Left ventricle myocardium inferior (tissue), 1 donor: ENCODE measurements around the gene L3MBTL4. TPM values are rescaled to one million over a fixed set of nuclear protein-coding genes. Genes with fewer than 3 reads are reported as not detected.

Source experiments
- DNase-seq: peaks from one replicate; pipeline ENCODE4 v3.0.0-alpha.2; 2020
- H3K27ac ChIP-seq: fragments of 200-600 bp; replicated peaks from 2 replicates; pipeline ENCODE4 v1.8.0; 2021
- H3K27me3 ChIP-seq: fragments of 200-600 bp; 2 replicates; pipeline ENCODE4 v1.8.0; 2021; ENCODE audit warnings: low read depth
- H3K36me3 ChIP-seq: fragments of 200-600 bp; 2 replicates; pipeline ENCODE4 v1.8.0; 2021
- H3K4me1 ChIP-seq: fragments of 200-600 bp; 2 replicates; pipeline ENCODE4 v1.8.0; 2021
- H3K4me3 ChIP-seq: fragments of 200-600 bp; 2 replicates; pipeline ENCODE4 v1.8.0; 2021; ENCODE audit warnings: mild to moderate bottlenecking, moderate library complexity
- H3K9me3 ChIP-seq: fragments of 200-600 bp; replicated peaks from 2 replicates; pipeline ENCODE4 v1.8.0; 2021
- intact Hi-C: fragments of 100-400 bp; cut with micrococcal nuclease; formaldehyde crosslinking; loops from one replicate; pipeline ENCODE4 v1.11.0; 2022
- total RNA-seq: library from RNA; stranded (reverse); fragmentation: NEBNext Ultra II Directional; extraction: Animal tissue kit (Norgen Biotek cat#: 25700); gene quantifications from one replicate; pipeline ENCODE4 v1.2.1, GENCODE V29; 2021
- TF ChIP-seq, protein P1 (sequence below): fragments of 200-600 bp; IDR thresholded peaks from 2 replicates; pipeline ENCODE4 v1.8.0; 2021; ENCODE audit warnings: antibody characterized with exemption, mild to moderate bottlenecking, borderline replicate concordance
- donor health status: DM: no; HTN: yes; CAD: no; lungs with severe emphysema.

The L3MBTL4 gene
- total RNA-seq, 1 donor from 2014 or later, result 3.5 TPM

DNA sequence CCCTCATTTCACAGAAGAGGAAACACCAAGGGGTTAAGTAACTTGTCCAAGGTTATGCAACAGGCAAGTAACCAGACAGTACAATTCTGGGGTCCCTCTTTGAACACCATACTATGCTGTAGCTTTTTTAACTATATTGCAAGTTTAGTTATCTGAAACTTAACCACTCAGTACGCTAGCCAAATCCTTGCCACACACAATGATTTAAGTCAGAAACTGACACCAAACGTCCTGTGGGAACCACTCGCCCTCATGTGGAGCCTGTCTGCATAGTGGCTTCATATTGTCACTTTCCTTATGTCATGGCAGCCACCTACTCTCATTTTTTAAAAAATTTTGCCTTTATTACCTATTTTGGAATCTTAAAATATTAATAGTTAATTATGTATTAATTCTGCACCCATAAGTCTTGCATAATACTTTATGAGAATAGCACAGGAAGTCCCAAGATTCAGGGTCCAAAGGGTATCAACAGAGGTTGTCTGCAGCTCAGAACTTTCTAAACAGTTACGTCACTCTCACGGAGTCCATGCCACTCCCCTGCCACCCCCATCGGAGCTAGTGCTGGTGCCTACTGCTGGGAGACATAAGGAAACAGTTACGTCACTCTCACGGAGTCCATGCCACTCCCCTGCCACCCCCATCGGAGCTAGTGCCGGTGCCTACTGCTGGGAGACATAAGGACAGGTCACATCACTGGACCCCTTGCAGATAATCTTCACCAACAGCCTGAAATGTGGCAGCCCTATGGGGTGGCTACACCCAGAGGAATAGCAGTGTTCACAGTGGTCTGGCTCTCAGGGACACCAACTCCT lies 99.0 kb downstream of the L3MBTL4 start:
- Histone ChIP-seq H3K27me3 (no peaks in the 10 kb centered on the region), H3K9me3 (peaks cover 33% of the 10 kb centered on the region), H3K4me1 (no peaks in the 10 kb centered on the region), H3K4me3 (no peak overlapping the region), H3K36me3 (no peaks in the 10 kb centered on the region), H3K27ac (no peak overlapping the region)
- intact Hi-C loops, result no loop called here
- DNase-seq, result no peak
- TF ChIP-seq, protein P1, sequence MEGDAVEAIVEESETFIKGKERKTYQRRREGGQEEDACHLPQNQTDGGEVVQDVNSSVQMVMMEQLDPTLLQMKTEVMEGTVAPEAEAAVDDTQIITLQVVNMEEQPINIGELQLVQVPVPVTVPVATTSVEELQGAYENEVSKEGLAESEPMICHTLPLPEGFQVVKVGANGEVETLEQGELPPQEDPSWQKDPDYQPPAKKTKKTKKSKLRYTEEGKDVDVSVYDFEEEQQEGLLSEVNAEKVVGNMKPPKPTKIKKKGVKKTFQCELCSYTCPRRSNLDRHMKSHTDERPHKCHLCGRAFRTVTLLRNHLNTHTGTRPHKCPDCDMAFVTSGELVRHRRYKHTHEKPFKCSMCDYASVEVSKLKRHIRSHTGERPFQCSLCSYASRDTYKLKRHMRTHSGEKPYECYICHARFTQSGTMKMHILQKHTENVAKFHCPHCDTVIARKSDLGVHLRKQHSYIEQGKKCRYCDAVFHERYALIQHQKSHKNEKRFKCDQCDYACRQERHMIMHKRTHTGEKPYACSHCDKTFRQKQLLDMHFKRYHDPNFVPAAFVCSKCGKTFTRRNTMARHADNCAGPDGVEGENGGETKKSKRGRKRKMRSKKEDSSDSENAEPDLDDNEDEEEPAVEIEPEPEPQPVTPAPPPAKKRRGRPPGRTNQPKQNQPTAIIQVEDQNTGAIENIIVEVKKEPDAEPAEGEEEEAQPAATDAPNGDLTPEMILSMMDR, result no peak

DNA sequence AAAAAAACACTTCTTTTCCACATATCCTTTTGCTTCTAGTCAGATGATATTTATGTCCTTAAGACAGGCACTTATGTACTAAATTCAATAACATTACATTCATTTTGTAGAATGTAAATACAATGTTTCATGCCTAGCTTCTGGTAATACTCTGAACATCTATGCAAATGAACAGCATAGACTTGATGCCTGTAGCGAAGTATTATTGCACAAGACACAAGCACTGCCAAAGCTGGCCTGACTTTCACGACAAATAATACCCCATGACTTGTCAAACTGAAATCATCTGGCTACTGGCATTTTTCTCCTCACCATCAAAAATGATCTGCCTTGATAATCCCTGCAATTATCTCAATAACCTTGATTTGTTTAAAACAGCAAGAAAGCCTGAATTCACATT lies 101.3 kb downstream of the L3MBTL4 start:
- Histone ChIP-seq H3K4me1 (no peaks in the 10 kb centered on the region), H3K4me3 (no peak overlapping the region), H3K36me3 (no peaks in the 10 kb centered on the region), H3K9me3 (peaks cover 16% of the 10 kb centered on the region), H3K27me3 (no peaks in the 10 kb centered on the region), H3K27ac (no peak overlapping the region)
- intact Hi-C loops, result no loop called here
- TF ChIP-seq, protein P1, result no peak
- no peak for DNase-seq

DNA sequence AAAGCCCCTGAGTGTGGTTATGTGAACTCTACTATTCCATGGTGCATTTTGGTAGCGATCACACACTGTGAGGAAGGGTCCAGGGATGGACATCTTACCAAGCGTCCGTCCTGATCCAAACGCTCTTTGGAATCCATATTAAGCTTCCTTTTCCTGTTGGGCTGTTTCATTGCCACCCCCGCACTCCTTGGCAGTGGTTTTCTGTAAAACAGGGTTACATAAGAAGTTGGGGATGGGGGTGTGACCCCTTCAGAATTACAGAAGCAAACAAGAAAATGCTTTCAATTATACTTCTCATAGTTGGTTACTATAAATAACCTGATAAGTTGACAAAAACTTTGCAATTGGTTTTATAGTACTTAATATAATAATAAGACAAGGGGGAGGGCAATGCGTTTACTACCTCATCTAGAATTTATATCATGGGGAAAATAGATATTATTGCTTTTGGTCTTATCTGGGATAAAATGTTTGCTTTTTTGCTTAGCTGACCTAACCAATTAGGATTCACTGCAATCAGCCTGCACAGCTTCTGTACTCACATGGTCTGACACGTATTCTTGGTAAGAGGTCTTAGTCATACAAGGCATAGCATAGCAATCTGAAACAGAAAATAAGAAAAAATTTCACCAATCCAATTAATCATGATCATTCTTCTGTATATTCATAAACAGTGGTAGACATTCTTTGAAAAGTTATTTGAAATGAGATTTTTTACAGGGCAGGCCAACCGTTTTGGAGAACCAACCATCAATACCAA lies 103.1 kb downstream of the L3MBTL4 start:
- no peak for DNase-seq
- no peaks in the 10 kb centered on the region for H3K4me1 ChIP-seq
- H3K4me3 ChIP-seq, result no peak overlapping the region
- H3K9me3 ChIP-seq, result peaks cover 4% of the 10 kb centered on the region
- no peak overlapping the region for H3K27ac ChIP-seq
- H3K36me3 ChIP-seq, result no peaks in the 10 kb centered on the region
- TF ChIP-seq, protein P1, result no peak
- H3K27me3 ChIP-seq, result no peaks in the 10 kb centered on the region
- intact Hi-C loops, result no loop called here

DNA sequence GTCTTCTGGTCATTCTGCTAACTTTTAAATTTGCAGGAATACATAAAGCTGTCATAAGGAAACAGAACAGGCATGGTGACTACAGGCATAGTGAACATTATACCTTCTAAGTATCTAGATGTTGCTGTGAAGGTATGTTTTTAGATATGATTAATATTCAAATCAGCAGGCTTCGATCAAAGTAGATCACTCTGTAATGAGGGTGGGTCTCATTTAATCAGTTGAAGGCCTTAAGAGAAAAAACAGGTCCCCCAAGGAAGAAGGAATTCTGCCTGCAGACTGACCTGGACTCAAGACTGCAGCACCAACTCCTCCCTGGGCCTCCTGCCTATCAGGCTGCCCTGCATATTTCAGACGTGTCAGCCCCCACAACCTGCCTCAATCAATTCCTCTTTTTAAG lies 104.0 kb downstream of the L3MBTL4 start:
- Histone ChIP-seq H3K27me3 (no peaks in the 10 kb centered on the region), H3K4me3 (no peak overlapping the region), H3K27ac (no peak overlapping the region), H3K4me1 (no peaks in the 10 kb centered on the region), H3K9me3 (peaks cover 4% of the 10 kb centered on the region), H3K36me3 (no peaks in the 10 kb centered on the region)
- no peak for DNase-seq
- intact Hi-C loops, result no loop called here
- TF ChIP-seq, protein P1, result no peak

DNA sequence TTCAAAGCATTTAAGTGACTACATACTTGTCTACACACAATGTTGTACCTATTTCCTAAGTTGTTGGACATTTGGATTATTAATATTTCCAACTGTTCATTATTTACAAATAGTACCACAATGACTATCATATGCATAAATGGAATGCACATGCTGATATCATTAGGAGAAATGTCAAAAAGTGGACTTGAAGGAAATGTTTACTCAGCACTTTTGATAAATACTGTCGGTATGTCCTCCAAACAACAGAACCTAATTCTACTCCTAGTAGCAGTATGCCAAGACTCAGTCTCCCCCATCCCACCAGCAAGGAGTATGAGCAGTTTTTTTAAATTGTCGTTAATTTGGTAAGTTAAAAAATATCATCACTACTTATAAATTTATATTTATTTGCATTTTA lies 116.8 kb downstream of the L3MBTL4 start:
- Histone ChIP-seq H3K4me1 (no peaks in the 10 kb centered on the region), H3K9me3 (no peaks in the 10 kb centered on the region), H3K27me3 (no peaks in the 10 kb centered on the region), H3K27ac (no peak overlapping the region), H3K36me3 (no peaks in the 10 kb centered on the region), H3K4me3 (no peak overlapping the region)
- intact Hi-C loops, result no loop called here
- TF ChIP-seq, protein P1, result no peak
- no peak for DNase-seq
